NCI-H146 treated with DMSO at 0.1 percent for 48 hours (cell line): Measurements from ENCODE around the gene KCNC3.

ENCODE experiments used
- DNase-seq: peaks from one replicate; lab custom pipeline; 2025; ENCODE audit not compliant: unreplicated experiment; lab: John Stamatoyannopoulos, UW

Gene KCNC3

DNA sequence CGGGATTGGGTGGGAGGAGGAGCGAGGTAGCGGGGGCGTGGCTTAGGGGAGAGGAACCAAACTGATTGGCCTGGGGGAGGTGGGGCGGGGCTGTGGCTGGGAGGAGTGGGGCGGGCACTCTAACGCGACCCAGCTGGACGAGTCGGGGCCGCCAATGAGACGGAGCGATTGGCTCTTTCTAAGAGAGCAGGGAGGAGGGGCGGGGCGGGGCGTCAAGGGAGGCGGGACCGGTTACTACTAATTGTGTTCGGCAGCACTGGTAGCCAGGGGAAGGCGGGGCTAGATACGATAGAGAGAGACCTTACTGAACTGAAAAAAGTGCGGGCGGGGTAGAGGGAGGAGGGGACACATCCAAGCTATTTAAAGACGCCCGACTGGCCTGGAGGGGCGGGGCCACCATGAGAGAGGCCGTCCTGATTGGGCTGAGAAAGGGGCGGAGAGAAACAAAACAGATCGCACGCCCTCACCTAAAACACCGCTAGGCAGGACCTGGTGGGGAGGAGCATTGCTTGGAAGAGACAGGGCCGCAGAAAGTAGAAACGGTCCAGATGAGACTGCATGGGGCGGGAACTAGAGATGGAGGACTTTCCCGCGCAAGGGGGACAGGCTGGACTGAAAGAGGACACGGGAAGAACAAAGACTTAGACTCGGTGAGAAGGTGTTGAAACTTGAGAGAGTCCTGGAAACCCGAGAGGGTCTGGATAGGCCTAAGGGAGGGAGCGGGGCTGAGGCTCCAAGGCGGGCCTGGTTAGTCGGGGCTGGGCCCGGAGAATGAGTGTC lies at the start of gene KCNC3:
Gene KCNC3 (minus strand): TSS at position 232 of the 780 bp plus-strand sequence. CDS start 295 bp downstream, outside the sequence.
- DNase-seq, result peak; percentile 100

DNA sequence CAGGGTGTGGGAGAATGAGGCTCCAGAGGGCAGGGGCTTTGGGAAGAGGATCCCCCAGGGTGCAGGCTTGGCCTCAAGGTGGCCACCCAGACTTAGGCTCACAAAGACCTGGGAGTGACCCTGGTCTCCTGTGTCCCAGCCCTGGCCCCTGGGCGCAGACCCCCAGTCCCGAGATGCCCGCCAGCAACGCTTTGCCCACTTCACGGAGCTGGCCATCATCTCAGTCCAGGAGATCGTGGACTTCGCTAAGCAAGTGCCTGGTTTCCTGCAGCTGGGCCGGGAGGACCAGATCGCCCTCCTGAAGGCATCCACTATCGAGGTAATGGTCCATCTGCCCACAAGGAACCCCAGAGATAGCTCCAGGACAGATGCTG lies 49.7 kb upstream of the KCNC3 start:
- DNase-seq, result no peak

DNA sequence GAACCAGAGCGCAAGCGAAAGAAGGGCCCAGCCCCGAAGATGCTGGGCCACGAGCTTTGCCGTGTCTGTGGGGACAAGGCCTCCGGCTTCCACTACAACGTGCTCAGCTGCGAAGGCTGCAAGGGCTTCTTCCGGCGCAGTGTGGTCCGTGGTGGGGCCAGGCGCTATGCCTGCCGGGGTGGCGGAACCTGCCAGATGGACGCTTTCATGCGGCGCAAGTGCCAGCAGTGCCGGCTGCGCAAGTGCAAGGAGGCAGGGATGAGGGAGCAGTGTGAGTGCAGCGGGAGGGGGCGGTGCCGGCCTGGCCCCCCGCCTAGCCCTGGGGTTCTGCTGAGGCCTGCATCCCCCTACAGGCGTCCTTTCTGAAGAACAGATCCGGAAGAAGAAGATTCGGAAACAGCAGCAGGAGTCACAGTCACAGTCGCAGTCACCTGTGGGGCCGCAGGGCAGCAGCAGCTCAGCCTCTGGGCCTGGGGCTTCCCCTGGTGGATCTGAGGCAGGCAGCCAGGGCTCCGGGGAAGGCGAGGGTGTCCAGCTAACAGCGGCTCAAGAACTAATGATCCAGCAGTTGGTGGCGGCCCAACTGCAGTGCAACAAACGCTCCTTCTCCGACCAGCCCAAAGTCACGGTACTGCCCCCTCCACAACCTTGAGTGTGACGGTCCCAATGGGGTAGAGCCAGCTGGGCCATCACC lies 49.1 kb upstream of the KCNC3 start:
- DNase-seq, result no peak

DNA sequence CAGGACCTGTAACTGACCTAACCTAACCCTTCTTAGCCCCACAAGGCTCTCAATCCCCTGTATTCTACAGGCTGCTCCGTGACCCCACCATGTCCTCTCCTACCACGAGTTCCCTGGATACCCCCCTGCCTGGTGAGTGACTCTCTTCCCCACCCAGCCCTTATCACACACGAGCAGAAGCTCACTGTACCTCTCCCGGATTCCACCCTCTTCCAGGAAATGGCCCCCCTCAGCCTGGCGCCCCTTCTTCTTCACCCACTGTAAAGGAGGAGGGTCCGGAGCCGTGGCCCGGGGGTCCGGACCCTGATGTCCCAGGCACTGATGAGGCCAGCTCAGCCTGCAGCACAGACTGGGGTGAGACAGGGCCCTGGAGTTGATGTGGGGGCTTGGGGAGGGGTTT lies 48.3 kb upstream of the KCNC3 start:
- DNase-seq, result no peak

DNA sequence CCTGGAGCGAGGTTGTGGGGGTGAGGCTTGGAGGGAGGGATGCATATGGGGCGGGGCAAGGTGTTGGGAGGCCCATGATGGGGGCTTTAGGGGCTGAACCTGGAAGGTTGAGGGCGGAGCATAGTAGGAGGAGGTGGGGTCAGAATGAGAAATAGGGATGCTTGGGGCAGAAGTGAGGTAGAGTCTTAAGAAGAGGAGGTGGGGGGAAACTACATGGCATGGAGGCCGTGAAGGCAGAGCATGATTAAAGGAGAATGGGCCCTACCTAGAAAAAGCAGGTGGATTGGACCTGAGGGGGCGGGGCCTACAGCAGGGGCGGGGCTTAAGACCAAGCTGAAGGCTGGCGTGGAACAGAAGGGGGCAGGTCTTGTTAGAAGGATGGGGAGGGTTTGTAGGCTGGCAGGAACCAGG lies 47.9 kb upstream of the KCNC3 start:
- peak; percentile 64 for DNase-seq

DNA sequence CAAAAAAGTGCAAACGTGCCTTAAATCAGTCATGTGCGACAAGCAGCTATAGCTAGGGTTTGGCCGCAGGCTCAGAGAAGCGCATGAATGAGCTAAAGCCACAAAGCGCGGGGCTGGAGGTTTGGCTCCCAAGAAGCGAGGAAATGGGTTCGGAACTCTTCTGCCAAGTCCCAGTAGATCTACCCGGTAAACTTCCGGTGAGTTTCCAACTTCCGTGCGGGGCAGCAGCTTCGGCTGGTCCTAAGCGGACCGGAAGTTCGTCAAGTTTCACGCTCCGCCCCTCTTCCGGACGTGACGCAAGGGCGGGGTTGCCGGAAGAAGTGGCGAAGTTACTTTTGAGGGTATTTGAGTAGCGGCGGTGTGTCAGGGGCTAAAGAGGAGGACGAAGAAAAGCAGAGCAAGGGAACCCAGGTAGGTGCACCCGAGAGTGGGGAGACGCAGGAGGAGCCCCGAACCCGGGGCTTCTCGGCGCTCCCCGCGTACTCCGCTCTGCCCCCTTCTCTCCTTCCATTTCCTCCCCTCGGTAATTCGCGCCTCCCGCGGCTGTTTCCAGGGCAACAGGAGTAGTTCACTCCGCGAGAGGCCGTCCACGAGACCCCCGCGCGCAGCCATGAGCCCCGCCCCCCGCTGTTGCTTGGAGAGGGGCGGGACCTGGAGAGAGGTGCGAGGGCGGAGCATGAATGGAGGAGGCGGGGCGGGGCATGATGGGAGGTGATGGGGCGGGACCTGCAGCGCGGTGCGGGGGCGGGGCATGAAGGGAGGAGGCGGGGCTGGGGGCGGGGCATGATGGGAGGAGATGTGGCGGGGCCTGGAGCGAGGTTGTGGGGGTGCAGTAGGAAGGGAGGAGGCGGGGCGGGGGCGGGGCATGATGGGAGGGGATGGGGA lies 47.2 kb upstream of the KCNC3 start, which contains the start of gene NR1H2:
Gene NR1H2 (plus strand): TSS at position 292 of the 885 bp plus-strand sequence. CDS start 1,149 bp downstream, outside the sequence.
- peak; percentile 91 for DNase-seq

DNA sequence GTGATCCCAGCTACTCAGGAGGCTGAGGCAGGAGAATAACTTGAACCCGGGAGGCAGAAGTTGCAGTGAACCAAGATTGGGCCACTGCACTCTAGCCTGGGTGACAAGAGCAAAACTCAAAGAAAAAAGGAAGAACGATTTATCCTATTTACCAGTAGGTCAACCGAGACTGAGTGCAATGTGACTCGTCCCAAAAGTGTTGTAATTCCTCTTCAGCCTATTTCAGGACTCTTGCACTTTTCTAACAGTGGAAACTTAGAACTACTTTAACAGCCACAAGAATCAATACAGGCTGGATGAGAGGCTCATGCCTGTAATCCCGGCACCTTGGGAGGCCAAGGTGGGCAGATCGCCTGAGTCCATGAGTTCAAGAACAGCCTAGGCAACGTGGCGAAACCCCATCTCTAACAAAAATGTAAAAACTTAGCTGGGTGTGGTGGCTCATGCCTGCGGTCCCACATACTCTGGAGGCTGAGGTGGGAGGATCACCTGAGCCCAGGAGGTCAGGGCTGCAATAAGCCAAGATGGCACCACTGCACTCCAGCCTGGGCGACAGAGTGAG lies 42.8 kb upstream of the KCNC3 start:
- no peak for DNase-seq

DNA sequence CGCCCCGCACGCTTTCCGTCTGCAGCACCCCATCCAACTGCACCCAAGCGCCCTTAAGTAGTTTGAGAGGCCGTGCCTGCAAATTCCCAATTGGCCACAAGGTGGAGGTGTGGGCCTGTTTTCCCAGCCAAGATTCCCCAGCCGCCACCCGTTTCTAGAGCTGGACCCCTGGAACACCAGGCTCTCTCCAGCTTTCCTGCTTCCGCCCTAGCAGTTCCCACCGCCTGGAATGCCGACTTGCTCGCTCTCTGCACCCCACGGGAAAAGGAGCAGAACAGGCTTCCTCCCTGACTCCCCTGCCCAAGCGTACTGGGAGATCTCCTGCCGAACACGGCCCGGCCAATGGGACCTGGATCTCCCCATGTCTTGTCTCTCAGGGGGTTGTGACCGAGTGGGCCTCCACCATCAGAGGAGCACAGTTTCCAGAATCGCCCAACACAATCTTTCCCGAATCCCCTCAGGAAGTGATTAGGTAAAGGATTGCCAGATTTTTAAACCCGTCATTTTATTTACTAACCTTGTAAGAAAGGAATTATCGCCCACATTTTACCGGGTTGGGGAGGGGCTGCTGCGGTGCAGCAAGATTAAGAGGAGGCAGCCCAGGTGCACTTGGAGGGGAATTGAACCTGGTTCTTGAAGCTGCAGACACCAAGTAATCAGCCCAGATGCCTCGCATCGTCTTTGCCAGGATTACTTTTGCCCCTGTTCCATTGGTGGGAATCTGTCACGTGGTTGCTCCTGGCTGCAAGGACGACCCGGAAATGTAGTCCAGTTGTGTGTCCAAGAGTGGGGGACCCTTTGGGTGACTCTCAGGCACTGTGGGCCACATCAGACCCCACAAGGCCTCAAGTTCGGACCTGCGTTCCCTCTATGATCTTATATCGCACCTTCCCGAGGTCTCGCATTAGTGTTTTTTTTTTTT lies 39.7 kb upstream of the KCNC3 start:
- DNase-seq, result peak; percentile 77

DNA sequence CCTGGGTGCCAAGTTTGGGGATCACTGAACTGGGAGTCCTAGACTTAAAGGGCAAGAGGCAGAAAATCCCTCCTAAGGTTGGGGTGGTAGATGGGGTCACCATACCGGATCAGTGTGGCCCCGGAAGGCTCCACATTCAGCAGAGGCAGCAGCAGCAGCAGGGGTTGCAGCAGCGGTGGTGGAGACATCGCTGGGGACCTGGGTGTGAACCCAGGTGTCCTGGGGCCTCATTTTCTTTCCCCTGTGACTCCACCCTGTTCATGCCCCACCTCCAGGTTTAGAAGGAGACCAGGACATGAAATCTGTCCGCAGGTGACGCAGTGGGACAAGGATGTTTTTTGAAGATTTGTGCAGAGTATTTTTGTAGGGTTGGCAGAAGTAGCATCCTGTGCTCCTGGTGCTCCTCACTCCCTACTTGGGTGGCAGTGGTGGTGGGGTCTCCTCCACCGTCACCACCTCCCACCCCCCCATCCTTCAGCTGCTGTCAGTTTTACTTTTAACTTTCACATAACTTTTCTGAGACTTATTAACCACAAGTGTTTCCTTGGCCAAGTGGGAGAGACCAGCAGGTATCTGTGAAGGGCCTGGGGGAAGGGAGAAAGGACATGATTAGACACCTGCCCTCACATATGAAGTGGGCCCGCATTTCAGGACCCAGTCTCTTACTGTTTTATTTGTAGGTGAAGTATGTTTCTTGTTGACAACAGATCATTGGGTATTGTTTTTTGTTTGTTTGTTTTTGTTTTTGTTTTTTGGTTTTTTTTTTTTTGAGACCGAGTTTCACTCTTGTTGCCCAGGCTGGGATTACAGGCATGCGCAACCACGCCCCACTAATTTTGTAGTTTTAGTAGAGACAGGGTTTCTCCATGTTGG lies 36.5 kb upstream of the KCNC3 start, which contains the start of gene NAPSA:
Gene NAPSA (minus strand): TSS at position 206 of the 873 bp plus-strand sequence. CDS start 18 bp downstream, at position 188.
- no peak for DNase-seq

DNA sequence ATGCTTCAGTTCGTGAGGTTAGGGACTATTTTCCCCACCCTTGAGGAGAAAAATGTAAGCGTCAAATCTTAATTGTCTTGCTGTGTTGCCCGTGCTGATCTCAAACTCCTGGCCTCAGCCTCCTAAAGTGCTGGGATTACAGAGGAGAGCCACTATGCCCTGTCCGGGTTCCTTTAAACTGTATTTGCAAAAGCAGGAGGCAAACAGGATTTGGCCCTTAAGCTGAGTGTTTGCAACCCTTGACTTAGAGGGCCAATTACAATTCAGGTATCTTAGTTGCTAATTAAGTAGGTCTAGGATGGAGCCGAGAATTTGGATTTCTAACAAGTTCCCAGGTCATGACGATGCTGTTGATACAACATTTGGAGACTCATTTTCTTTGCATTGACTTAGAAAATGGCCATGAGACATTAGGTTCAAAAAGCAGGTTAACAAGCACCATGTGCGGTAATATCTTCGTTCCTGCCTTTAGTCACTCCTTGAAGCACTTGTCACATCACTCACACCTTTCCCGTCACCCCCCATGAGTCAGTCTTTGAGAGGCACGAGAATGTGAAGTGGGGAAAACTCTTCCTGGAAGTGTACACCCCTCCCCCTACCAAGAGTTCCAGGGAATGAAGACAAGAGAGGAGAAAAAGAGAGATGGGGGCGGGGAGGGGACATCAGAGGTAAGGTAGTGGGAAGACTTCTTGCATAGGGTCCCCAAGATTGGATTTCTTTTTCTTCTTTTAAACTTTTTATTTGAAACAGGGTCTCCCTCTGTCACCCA lies 33.7 kb upstream of the KCNC3 start:
- DNase-seq, result no peak

DNA sequence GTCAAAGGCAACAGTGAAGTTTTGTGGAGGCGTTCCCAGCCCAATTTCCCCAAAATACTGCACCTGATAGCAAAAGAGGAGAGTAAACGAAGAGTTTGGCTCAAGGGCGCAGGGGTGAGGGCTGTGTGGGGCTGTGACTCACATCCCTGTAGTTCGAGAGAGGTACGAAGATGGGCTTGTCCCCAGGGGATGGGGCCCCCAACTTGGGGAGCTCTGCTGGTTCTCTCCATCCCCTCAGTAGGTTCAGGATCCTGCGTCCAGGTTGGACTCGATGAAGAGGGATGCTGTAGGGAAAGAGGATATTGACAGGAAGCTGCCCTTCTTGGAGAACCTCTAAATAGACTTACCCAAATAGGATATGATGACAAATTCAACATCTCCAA lies 32.8 kb upstream of the KCNC3 start:
- DNase-seq, result no peak

DNA sequence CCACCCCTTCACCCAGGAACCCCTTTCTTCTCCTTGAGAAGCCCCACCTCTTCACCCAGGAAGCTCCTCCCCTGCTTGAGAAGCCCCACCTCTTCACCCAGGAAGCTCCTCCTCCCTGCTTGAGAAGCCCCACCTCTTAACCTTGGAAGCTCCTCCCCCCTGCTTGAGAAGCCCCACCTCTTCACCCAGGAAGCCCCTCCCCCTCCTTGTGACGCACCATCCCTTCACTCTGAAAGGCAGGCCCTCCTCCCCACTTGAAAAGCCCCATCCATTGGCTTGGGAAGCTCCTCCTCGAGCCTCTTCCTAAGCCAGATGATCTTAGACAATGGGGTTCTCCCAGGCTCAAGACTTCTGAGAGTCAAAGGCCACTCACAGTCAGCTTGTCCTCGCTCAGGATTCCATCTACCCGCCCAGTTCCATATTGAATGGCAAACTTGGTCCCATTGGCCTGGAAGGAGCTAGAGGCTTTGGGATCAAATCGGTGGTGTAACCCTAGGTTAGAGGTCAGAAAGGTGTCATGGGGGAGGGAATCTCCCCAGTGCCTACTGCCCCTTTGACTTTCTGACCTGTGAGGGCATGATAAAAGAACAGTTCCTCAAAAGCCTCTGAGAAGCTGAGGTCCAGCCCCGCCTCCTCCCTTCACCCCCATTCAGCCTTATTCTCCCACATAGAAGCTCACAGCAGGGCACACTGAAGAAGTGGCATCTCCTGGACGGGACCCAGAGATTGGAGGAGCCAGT lies 32.3 kb upstream of the KCNC3 start:
- no peak for DNase-seq

DNA sequence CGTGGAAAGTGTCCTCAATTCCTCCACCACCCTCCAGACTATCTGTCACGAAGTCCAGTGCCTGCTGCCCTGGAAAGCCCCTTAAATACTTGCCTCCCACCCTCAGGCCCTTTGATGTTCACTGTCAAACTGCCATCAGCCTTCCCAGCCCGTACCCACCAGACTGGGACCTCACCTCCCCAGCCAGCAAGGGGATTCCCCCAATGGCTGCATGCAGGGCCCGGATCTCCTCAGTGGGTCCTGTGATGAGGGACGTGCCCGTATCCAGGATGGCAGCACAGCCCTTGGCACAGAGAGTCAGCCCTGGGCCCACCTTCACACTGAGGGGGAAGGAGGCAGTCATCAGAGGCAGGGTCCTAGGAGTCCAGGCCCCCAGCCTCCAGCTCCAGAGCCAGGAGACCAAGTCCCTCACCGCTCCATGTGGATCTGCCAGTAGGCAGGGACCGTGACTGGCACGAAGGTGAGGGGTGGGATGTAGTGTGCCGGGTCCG lies 30.2 kb upstream of the KCNC3 start:
- no peak for DNase-seq

DNA sequence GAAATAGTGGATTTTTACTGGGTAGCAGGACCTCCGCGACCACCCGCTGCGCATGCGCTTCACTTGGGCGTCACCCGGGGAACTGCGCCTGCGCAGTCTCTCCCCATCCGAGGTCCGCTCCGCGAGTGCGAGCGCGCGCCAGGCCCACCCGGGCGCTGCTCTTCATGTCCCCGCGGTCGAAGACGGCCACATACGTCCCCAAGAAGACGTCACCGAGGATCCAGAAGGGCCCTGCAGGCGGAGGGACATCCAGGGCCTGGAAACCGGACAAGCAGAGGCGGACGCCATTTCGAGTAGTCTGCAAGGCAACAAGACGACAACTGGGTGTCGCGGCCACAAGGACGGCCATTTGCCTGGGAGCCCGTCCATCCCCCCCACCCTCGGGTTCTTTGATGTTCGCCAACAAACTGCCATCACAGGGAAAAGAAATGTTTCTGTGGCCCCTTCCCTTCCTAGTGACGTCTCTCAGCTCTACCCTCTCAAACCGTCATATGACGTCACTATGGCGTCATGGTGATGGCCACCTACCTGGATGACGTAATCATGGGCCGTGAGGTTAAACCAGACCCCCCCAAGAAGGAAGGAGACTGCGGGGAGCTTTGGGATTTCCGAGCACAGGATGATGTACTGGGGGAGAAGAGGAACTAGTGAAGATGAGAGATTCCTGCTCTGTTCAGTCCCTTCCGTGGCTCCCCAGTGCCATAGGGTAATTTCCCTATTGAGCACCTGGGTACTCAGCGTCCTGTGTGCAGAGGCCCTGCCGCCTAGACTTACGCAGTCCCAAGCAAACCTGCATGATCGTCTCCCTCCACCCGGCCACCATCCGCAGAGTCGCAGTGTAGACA lies 29.5 kb upstream of the KCNC3 start:
- DNase-seq, result no peak

DNA sequence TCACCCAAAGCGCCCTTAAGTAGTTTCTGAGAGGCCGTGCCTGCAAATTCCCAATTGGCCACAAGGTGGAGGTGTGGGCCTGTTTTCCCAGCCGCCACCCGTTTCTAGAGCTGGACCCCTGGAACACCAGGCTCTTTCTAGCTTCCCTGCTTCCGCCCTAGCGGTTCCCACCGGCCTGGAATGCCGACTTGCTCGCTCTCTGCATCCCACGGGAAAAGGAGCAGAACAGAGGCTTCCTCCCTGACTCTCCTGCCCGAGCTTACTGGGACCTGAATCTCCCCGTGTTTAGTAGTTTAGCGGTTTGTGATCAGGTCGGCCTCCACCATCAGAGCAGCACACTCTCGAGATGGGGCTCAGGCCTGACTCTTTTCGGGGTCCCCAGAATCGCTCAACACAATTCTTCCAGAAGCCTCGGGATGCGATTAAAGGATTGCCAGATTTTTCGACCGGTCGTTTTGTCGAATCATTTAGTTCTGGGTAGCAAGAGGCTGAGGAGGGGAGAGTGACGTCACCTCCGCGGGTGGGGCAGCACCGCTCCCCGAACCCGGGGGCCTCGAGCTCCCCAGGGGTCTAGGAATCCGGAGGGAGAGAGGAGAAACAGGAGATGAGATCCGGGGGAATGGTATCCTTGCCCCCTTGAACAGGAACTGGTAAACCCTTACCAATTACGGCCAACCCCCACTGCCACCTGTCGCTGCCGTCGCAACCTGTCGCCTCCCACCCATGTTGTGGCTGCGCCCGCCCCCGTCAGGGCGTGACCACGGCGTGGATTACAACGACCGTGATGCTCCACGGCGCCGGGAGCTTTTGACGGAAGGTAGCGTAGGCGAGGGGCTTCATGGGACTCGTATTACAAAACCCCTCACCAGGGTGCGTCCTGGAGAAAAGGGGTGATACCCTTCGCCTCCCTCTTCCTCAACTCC lies 28.3 kb upstream of the KCNC3 start:
- peak; percentile 64 for DNase-seq
